DMS153 treated with DMSO at 0.1 percent for 48 hours (cell line): ENCODE data around the gene CFAP298.
A peak's percentile ranks its signal among the peaks of the same experiment; 100 is the strongest.
"Not testable (repeated sequence)": the region's sequence is repeated elsewhere in the genome, so short reads cannot be mapped to it uniquely, and the experiment has no call there.

ENCODE experiments used
- DNase-seq: peaks from one replicate; lab custom pipeline; 2025; ENCODE audit not compliant: unreplicated experiment; lab: John Stamatoyannopoulos, UW

CFAP298 gene

GRCh38 chr21:32569261-32570230 is 42.6 kb downstream of the CFAP298 start:
- peak; percentile 67 for DNase-seq

- DNase-seq, result no peak
Measured at GRCh38 chr21:32567626-32568025, 44.6 kb downstream of the CFAP298 start.

GRCh38 chr21:32566741-32567389 is 45.3 kb downstream of the CFAP298 start:
- no peak for DNase-seq

GRCh38 chr21:32565856-32566465 is 46.2 kb downstream of the CFAP298 start:
- no peak for DNase-seq

DNA sequence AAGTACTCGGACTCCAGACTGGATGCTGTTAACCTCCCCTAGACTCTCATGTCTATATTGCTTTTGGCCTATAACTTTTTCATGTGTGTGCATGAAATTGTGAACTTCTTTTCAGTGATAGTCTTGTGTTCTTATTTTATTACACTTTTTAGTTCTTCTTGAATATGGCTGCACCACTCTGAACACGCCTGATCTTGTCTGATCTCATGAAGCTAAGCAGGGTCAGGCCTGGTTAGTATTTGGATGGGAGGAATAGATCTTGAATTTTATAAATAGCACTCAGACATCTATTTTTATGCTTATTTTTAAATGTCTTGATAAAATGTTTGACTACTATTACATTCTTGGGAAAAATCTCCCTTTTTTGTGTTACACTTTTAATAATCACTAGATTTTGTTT is 49.3 kb downstream of the CFAP298 start:
- DNase-seq, result no peak

- no peak for DNase-seq
Measured at GRCh38 chr21:32562426-32562825, 49.8 kb downstream of the CFAP298 start.

DNA sequence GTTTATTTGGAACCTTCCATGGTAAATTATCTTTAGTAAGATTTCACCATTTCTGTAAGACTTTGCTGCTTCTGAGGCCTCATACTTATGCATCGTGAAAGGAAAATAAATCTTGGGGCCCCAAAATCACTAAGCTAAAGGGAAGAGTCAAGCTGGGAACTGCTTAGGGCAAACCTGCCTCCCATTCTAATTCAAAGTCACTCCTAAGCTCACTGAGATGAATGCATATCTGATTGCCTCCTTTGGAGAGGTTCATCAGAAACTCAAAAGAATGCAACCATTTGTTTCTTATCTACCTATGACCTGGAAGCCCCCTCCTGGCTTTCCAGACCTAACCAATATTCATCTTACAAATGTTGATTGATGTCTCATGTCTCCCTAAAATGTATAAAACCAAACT is 50.7 kb downstream of the CFAP298 start:
- DNase-seq, result not testable (repeated sequence)

DNA sequence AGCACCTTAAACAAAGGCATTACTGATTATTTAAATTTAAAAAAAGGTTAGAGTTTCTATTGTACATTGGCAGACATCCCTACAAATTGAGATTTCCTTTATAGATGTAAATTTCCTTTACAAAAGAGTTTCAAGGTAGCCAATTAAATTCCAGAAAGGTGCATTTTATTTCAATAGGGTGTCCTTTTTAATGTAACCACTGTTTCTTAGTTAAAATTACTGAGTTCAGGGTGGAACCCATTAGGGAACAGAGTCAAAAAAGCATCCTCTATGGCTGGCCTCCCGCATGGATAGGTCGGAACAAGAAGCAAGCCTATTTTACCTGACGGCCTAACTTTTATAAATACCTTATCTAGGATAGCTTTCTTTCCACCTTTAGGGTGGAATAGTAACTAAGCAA is 51.3 kb downstream of the CFAP298 start:
- no peak for DNase-seq

- no peak for DNase-seq
Measured at GRCh38 chr21:32559006-32559610, 53.1 kb downstream of the CFAP298 start.

DNA sequence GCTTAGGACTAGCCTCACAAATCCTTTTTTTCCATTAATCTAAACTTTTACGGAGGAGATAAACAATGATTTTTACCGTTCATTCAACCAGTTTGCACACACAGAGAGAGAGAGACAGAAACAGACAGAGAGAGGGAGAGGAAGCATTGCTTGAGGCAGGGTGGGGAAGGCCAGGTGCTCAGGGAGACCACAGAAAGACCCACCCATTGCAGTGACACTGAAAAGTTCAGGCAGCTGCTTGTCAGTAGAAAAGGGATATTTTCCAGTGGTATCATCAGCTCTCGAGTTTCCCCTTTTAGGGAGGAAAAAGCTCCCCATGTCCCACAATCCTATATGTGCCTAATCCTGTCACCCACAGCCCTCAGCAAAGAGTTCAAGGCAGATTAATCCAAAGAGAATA is 54.1 kb downstream of the CFAP298 start:
- no peak for DNase-seq

GRCh38 chr21:32554832-32555638 is 57.1 kb downstream of the CFAP298 start:
- DNase-seq, result no peak

DNA sequence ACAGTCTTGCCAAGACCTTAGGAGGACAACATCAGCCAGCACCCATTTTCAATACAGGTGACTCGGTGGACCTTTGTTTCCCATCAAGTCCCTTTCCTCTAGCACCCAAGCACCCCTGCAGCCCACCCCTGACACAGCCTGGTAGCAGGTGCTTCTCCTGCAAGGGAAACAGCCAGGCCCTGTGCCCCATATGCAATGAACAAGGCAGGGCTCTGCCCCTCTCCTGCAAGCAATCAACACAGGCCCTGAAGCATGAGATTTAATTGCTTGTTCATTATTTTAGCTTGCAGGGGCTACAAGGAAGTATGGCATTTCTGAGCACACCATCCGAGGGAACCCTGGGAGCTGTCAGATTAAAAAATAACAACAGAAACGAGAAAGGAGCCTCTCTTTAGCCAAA is 62.3 kb downstream of the CFAP298 start:
- DNase-seq, result no peak

DNA sequence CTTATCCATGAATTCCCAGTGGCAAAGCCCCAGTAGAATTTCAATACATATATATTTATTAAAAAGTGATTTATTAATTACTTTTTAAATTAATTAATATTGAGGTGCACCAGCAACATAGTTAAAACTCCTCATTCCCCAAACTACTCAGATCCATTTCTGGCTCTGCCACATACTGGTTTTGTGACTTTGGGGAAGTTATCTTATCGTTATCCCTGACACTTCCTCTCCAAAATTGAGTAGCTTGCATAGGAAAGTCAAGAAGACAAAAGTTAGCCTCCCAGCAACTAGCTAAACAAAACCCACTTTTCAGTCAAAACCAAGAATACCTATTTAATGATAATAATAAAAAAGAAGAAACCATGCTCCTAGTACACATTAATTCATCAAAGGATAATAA is 62.7 kb downstream of the CFAP298 start:
- no peak for DNase-seq
